H54 (cell line): ENCODE measurements around the gene A4GALT.
A peak's percentile ranks its signal among the peaks of the same experiment; 100 is the strongest.

ENCODE experiments used
- DNase-seq: peaks from one replicate; pipeline ENCODE4 v3.0.0; 2011; ENCODE audit warnings: low spot score, mixed read lengths; ENCODE audit not compliant: insufficient read length
- FAIRE-seq: peaks from 3 replicates; lab custom pipeline; 2011; peaks lifted over from hg19 to GRCh38; lab: Jason Lieb, UNC
- POLR2A ChIP-seq: IDR thresholded peaks from 2 replicates; pipeline ENCODE4 v1.6.1; 2011; ENCODE audit warnings: low read depth, mild to moderate bottlenecking, low read length

The A4GALT gene

GRCh38 chr22:42649246-42650099 lies 71.2 kb downstream of the A4GALT start, which contains the start of gene CYB5R3:
CYB5R3 (minus strand) TSS chr22:42649392; CDS start chr22:42649315, 77 bp downstream.
- DNase-seq (peak; percentile 74), FAIRE-seq (no peak)
- peak; percentile 66; the same call in 1 of the 2 replicates for TF ChIP-seq POLR2A

DNA sequence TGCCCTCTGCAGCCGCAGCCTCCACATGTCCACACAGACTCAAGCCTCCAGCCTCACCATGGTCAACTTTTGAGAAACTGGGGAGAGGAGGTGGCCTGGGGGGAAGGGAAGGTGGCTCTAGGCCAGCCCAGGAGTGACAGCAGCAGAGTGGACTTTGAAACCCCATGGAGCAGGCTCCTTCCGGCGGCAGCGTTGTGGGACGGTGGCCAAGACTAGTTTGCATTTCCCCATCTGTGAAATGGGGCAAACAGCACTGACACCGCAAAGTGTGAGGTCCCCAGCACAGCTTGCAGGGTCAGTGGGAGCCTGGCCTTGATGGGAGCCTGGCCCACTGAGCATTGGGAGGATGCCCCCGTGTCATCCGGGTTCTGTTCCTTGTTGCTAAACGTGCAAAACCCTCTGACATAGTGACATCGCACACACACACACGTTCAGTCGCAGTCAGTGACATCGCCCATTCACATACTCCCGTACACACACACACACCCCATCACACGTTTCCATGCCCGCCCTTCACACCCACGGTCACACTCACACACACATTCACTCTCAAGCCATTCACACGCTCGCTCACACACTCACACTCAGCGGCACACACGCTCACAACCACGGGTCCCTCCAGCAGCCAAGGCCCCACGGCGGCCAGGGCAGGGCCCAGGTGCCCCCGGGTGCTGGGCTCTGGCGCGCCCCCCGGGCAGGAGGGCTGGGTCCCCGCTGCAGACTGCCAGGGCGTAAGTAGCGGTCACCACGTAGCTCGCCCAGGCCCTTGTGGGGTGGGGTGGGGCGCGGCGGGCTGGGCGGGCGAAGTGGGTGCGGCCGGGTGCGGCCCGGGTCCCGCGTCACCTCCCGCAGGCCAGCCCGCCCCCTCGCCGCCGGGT lies 72.1 kb downstream of the A4GALT start:
- TF ChIP-seq POLR2A = 0 out of 2 replicates have a peak, but pooled peaks have one; percentile 7
- FAIRE-seq = no peak
- DNase-seq = peak; percentile 63

DNA sequence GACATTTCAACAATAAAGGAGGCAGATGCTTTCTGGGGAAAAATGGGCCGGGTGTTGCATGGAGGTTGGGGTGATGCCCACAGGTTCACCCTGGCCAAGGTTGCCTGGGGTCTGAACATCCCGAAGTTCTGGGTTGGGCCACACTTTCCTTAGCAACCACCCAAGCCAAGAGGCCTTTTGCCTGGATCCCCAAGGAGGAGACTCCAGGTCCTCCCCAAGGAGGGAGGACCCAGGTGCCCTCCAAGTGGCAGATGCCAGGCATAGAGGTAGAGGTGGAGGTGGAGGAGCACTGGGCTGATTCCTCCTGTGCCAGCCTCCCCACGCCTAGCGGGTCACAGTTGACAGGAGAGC lies 72.7 kb downstream of the A4GALT start:
- TF ChIP-seq POLR2A = no peak
- FAIRE-seq (no peak), DNase-seq (no peak)

- no peak for TF ChIP-seq POLR2A
- DNase-seq (no peak), FAIRE-seq (no peak)
These were observed 73.8 kb downstream of the A4GALT start for GRCh38 chr22:42646569-42647525.

GRCh38 chr22:42645938-42646568 lies 74.6 kb downstream of the A4GALT start:
- FAIRE-seq (no peak), DNase-seq (no peak)
- TF ChIP-seq POLR2A = no peak

DNA sequence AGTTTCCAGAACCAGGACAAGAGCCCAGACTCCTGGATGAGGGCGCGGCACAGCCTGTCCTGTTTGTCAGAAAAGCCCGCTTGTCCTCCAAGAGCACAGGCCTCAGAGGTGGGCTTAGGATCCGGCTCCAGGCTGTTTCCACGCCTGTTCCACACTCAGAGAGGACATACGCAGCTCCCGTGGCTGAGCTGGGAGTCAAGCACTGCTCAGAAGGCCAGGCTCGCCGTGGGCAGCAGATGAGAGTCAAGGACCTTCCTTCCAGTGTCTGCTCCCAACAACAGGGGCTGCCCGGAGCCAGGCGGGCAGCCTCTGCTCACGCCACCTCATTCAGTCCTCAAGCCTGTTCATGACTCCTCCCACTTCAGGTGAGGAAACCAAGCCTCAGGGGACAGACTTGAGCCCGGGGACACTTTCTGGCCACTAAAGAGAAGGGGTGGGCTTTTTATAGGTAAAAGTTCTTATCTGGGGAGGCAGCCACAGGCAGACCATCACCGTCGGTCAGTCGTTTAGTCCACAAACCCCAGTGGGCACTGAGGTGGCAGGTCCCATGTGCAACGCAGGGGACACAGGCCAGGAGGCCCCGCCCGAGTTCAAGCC lies 75.2 kb downstream of the A4GALT start:
- TF ChIP-seq POLR2A = no peak
- no peak for FAIRE-seq

DNA sequence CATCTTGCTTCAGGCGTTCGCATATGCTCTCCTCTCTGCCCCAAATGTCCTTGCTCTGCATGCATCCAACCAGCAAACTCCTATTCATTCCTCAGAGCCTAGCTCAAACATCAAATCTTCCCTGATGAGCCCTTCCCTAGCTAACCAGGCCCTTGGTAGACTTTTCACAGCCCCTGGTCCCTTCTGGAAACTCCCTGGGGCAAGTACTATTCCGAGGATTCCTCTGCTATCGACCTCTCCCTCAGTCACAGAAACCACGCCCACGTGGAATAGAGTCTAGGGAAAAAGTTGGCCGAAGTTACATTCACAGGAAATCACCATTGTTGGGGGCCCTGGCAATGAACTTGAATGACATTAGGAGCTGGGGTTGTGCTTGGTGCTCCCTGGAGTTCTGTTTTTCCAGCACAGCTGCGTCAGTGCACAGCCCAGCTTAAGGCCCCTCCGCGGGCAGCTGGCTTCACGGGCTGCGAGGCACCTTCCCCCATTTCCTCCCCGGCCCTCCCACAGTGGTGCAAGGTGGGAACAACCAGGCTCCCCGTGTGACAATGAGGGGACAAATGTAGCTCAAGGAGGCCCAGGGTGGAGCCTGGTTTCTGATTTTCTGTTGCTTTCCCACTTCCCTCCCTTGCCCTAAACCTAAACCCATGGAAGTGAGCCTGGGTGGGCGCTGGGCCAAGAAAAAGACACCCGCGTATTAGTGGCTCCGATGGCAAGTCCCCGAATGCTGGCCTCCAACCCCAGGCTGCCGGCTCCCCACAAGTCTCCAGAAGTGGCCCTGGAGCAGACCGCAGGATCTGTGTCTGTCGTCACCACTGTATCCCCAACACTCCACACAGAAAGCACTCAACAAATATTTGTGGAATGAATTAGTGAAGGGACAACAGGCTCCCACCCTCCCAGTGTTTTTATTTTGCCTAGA lies 76.0 kb downstream of the A4GALT start:
- FAIRE-seq (no peak), DNase-seq (no peak)

More for the DNA sequence above, 75.2 kb downstream of the A4GALT start:
- DNase-seq = no peak

DNA sequence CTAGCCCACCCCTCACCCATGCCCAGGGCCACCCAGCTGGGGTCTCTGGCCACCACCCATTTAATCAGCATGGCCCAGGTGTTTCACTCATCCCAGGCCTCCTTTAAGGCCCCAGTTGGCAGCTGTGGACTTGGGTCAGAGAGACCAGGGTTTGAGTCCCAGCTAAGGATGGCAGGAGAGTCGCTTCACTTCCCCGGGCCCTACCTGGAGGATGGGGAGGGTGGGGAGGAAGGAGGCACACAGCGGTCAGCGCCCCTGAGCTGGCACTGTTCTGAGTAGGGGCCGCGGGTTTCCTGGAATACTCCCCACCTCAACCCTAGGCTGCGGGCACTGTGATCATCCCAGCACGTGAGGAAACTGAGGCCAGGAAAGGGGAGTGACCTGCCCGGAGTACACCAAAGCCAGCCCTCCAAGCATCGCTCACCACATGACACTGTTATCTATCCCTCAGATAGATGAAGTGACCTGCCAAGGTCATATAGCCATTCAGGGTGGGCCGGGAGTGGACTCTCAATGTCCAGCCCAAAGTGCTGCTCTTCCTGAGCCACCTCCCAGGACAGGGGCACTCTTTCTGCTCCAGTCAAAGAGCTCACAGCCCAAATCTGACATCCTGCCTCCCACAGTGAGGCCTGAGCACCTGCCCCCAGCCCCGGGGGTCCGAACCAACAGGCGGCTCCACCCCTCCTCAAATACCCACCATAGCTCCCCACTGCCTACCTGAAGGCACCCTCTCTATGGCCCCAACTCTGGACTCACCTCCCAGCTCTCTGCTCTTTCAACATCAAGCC lies 76.8 kb downstream of the A4GALT start:
- no peak for TF ChIP-seq POLR2A
- FAIRE-seq (no peak), DNase-seq (no peak)

More for the DNA sequence above, 76.0 kb downstream of the A4GALT start:
- TF ChIP-seq POLR2A = no peak

- TF ChIP-seq POLR2A = no peak
- DNase-seq (no peak), FAIRE-seq (no peak)
These were observed 77.7 kb downstream of the A4GALT start for GRCh38 chr22:42642806-42643633.
